GM19324 (cell line): Measurements from ENCODE around the gene FCN2.

ENCODE experiments used
- ATAC-seq: cut with Tn5 transposase; IDR thresholded peaks from one replicate; pipeline ENCODE4 v1.9.1; 2021; ENCODE audit warnings: mild to moderate bottlenecking, moderate library complexity; ENCODE audit not compliant: unreplicated experiment, low FRiP score

Gene FCN2

DNA sequence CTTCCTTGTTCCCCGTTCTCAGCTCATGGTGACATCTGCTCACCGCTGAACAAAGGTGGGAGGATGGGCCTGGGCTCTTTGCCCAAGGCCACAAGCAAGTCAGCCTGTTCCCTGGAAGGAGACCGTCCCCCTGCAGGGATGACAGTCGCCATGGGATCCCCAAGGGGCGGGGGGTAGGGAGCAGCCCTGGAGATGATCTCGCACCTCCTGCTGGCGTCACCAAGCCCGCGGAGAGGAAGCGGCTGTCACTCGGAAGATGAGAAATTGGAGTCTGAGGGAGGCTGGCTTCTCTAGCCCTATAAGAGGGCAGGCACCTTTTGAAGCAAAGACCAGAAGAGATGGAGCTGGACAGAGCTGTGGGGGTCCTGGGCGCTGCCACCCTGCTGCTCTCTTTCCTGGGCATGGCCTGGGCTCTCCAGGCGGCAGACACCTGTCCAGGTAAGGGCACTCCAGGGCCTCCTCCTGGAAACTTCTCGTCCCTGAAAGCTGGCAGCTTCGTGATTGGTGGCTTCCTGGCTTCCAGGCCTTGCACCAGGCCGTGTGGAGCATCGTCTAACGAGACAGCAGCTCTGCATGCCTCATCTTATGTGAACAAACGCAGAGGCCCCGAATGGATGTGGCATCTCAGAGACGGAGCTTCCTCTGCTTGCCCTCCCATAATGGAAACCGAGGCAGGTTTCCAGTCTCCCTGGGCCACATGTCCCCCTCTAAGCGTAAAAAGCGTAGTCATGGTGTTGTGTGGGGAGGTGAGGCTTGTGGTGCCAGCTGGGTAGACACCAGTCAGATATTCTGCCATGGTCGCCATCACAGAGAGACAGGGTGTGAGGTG lies at the start of gene FCN2:
FCN2 (plus strand) TSS at position 327 of the 829 bp plus-strand sequence; CDS start at position 339, 12 bp downstream.
- ATAC-seq = no peak

DNA sequence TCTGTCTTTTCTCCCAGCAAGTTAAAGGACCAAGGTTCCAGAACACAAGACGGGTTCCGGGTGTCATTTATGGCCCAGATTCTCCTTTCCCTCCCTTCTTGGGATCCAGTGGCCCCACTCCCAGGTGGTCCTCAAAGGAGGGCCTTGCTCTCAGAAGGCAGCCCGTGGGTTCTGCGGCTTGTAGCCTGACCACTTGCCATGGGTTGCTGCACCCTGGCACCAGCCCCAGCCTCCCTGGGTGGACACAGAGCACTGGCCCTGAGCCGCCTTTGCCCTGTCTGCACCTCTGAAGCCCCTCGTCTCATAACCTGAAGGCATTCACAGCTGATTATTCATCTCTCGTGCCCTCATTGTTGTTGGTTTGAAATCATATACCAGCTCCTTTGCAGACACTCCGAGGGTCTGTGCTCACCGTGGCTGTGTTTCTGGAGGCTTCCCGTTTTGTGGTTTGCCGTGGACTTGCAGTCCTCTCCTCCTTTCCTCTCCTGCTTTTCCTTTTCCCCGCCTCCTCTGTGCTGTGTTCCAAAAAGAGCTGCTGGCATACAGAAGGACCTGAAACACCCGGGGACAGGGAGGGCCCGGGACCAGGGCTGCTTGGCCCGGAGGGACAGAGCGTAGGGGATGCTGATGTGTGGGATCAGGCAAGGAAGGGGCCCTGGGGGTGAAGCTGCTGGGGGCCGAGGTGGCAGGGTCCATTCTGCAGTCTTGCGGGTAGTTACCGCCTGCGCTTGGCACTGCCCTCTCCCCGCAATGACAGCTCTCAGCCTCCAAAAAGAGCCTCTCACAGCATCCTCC lies 49.5 kb upstream of the FCN2 start:
- no peak for ATAC-seq

DNA sequence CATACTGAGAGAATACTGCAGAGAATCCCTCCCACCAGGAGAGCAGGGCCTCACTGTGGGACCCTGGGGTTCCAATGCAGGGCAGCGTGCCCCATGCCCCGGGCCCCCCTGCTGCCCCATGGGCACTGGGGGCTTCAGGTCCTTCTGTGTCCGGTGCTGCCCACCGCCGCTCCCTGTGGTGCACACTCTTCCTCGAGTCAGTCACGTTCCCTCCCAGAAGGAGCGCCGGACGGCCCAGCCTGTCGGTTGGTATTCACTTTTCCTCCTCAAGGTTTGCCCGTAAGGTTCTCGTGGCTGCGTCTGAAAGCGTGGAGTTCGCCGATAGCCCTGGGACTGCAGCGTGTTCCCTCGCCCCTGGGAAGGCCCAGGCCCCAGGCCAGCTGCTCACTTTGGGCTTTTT lies 48.1 kb upstream of the FCN2 start:
- ATAC-seq = no peak

DNA sequence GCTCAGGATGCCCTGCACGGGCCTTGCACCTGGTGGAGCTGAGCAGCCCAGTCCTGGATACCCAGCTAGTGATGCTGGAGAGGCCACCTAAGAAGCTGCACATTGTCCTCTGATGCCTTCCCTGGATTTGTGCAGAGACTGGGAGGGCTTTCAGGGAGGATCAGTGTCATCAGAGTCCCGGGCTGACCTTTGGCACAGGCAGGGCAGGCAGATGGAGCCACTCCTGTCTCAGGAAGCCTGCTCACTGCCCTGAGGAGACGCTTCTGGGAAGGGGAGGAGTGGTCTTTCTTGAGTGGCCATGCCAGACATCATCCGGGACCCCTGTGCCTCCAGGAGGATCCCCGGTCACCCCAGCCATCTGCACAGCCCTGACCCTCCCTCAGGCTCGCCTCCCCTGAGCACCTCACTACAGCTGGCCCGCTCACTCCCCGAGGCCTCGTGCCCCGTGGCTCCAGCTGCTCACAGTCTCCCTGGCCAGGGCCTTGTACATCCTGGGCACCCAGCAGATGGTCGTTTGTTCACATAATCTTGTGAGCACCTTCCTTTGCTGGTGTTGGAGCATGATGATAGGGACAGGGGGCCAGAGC lies 47.2 kb upstream of the FCN2 start:
- no peak for ATAC-seq

DNA sequence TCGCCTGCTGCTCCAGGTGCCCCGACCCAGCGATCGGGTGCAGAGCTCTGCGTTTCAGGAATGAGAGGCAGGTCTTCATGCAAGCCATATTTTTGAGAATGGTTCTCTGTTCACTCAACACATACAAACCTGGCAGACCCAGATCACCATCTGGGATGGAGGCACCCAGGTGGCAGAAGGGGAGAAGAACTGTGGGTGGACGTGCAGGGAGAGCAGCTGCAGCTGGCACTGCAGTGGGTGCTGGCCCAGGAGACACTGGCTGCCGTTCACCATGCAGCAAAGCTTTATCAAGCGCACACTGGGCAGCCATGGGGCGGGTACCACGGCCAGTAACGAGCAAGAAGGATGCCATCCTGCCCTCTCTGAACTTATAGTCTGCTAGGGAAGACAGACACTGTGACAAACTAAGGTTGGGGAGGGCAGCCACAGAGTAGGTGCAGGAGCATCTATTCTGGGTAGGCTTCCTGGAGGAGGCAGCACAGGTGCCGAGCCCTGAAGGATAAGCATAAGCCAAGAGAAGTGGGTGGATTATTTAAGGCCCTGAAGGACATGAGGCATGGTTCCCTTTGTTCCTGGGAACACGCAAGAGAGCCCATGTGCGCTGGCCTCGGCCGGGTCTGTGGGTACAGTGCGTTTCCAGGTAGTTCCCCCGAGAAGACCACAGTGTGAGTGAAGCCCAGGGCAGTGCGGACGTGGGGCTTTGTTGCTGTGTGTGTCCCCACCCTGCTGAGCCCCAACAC lies 46.2 kb upstream of the FCN2 start:
- no peak for ATAC-seq

DNA sequence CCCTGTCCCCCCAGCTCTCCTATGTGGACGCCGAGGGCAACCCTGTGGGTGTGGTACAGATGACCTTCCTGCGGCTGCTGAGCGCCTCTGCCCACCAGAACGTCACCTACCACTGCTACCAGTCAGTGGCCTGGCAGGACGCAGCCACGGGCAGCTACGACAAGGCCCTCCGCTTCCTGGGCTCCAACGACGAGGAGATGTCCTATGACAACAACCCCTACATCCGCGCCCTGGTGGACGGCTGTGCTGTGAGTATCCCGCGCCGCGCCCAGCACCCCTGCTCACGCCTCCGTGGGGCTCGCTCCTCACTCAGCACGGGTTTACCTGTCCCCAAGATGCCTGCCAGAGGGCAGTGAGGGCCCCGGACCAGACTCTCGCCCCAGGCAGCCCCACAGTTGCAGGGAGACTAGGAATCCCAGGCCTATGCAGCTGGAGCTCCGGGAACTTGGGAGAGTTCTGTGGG lies 45.6 kb upstream of the FCN2 start:
- ATAC-seq = no peak

DNA sequence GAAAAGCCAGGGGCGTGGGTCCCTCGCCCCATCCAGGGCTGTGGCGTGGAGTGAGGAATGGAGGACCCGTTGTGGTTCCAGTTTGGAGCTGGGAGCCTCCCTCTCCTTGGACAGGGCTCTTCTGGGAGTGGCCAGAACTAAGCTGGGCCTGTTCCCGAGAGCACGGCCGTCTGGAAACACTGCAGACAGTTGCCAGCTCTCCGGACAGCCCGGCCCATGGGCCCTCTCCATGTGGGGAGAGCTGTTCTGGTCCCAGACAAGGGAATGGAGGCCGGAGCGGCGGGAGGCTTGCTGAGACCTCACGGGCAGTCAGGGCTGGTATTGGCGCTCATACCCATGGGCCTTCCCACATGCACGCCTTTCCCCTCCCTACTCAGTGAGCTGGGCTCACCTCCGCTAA lies 45.2 kb upstream of the FCN2 start:
- ATAC-seq = no peak

DNA sequence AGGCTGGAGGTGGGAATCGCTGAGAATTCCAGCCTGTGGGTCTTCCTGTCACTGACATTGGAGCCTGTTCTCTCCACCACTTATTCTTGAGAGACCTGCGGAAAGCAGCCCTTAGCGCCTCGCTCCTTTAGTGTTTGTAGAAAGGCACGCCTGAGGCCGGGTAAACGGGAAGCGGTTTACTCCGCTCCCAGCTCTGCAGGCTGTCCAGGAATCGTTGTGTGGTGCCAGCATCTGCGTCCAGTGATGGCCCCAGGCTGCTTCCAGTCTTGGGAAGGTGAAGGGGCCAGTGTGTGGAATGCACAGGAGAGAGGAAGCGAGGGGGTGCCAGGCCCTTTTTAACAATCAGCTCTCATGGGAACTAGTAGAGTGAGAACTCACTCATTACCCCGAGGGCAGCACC lies 44.6 kb upstream of the FCN2 start:
- ATAC-seq = no peak

DNA sequence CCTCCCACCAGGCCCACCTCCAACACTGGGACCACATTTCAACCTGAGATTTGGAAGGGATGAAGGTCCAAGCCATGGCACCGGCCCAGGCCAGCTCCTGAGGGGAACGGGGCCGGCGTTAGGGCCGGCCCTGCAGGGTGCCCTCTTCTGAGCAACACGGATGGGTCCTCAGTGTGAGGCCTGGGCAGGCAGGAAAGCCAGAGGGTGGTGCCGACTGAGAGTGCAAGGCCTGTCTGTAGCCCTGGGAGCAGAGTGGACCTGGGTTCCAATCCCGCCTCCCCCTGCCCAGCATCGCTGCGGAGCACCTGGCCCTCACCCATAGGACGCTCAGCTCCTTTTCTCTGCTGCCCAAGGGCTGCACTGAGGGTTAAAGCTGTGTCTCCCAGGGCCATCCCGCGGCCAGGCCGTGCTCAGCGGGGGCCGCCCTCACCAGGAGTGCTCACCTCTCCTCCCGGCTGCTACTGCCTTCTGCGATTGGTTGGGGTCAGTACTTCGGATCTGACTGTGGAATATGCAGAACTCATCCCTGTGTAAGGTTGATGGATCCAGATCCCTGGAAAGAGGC lies 44.1 kb upstream of the FCN2 start:
- no peak for ATAC-seq

DNA sequence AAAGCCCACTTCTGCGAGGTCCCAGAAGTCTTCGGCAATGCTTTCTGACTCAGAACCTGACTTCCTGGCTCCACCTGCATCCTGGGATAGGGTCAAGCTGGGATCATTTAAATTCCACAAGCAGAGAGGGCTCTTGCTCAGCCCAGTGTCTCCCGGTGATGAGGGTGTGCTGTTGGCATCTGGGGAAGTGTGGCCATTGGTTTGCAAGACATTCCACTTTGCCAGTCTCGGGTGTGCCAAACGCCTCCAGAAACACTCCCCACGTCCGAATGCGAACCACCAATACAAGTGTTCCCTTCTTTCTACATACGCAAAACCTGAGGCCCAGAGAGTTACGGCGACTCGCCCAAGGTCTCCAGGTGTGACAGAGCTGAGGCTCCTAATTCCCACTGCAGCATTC lies 43.1 kb upstream of the FCN2 start:
- no peak for ATAC-seq

DNA sequence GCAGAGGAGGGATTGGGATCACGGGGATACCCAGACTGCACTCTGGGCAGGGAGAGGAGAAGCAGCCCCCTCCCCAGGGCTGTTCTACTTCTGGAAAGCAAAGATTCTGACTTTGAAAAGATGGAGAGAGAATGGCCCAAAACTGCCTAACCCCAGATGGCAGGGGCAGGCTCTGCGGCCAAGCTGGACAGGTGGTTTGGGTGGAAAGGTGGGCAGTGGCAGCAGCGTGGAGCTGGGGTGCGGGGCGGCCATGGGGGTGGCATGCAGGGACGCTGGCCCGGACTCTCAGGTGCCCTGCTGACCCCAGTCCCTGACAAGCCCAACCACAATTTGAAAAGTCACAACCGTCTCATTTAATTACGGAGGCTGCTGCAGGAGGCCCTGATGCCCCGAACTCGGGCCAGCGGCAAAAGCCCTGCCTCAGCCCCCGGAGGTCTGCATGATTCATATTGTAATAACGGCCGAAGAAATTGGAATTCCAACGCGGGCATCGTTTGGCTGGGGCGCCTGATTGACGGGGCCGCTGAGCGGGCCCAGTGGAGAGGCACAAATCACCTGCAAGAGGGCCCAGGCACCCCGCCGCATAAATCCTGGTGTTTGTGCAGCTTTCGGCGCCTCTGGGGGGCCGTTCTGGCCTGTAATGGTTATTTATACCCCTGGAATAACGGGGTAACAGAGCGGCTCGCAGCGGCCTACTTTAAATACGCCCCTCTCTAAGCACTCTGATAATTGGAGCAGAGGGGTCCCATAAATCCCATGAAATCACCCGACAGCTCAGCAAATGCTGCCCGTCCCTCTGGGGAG lies 41.8 kb upstream of the FCN2 start:
- no peak for ATAC-seq

DNA sequence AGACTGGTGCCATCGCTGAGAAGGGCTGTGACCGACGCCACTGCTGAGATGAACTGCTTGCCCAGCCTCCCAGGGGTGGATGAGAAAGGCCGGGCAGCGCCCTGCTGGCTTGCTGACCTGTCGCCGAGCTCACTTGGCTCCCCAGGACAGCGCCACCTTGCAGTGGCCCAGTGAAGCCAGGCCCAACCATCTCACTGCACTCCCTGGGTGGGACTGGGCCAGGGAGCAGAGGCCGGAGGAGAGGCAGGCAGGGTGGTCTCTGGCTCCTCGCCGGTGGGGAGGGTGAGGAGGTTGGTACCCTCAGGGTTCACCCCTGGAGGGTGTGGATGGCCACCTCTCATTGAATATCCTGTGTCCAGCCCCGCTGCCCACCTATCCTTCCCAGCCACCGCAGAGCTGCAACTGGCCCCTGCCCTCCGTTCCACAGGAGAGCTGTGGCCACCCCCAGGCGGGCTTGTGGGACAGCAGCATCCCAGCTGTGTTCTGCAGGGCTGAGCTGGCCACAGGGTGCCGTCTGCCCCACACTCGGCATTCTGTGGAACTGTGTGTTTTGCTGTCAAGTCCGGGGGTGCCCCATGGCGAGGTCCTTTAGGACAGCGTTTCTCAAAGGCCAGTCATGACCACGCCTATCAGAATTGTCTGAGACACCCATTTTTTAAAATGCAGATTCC lies 41.0 kb upstream of the FCN2 start:
- no peak for ATAC-seq

DNA sequence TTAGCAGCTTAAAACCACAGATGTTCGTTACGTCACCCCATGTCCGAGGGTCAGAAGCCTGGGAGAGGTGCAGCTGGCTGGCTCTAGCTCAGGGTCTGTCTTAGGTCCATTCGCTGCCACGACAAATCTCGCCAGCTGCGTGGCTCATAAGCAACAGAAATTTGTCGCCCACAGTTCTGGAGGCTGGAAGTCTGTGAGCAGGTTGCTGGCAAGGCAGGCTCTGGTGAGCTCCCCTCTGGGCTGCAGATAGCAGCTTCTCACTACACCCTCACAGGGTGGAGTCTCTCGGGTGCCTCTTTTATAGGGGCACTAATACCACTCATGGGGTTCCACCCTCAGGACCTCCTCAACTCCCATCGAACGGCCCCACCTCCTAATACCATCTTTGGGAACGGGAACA lies 40.1 kb upstream of the FCN2 start:
- no peak for ATAC-seq

DNA sequence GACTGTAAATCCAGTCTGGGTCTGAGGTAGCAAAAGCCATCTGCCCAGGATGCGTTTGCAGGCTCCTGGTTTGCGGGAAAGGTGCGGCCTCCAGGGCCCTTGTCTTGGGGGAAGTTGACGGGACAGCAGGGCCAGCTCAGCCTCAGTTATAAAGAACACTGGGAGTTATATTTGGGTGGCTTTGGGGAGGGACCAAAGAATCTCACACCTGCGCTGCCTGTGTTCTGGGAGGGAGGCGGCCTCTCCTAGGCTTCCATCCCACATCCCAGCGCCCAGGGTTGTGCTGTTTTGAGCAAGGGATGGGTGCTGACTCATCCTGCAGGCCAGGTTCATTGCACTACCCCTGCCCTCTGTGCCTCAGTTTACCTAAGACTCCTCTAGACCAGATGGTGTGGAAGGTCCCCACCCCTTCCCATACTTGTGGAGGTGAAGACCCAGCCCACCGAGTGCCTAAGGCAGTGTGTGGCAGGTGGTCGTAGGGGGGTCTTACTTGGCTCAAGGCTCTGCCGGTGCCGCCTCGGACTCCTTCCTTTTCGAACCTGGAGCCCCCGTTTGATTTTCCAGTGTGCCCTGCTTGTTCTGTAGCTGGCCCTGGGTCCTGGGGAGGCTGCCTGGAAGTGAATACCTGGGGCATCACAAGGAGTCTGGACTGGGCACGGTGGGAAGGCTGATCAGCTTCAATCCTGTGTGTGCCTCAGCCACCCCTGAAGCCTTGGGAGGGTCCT lies 39.3 kb upstream of the FCN2 start:
- ATAC-seq = no peak

DNA sequence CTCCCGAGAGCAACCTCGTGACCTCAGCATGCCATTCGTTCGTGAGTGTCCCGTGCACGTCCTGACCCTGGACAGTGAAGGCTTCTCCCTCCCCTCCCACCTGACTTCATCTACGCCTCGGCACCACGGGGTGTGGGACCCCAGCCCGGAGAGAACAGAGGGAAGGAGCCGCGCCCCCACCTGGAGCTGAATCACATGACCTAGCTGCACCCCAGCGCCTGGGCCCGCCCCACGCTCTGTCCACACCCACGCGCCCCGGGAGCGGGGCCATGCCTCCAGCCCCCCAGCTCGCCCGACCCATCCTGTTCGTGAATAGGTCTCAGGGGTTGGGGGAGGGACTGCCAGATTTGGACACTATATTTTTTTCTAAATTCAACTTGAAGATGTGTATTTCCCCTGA lies 38.3 kb upstream of the FCN2 start:
- no peak for ATAC-seq

DNA sequence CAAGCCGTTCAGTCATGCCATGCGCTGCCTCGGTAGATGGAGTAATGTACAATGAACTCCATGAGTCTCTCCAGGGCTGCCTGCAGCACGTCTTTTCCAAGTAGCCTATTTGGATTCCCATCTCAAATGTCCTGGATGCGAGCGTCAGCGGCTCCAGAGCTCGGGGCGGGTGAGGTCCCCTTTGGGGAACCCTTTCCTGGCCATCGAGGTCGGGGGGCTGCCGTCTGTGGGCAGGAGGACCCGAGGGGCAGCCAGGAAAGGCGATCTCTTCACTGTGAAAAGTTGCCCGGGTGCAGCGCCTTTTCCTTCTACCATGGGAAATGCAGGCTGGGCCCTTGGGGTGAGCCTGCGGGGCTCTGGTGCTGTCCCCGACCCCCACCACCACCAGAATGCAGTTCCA lies 36.9 kb upstream of the FCN2 start:
- no peak for ATAC-seq

DNA sequence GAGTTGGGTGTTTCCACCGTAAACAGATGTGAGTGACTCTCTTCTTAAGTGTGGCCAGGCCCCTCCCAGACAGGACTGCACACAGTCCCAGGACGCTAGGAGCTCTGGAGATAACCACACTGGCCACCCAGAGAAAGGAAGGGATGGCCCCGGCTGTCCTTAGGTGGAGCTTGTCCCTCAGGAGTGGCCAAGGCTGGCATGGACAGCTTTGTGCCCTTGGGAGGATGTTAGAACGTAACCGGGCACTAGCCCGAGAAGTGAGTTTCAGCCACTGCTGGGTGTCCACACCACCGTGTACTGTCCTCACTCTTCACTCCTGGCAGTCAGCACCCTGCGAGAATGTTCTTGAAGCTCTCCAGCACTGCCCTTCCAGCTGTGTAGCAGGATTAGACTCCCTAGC lies 35.8 kb upstream of the FCN2 start:
- ATAC-seq = no peak

DNA sequence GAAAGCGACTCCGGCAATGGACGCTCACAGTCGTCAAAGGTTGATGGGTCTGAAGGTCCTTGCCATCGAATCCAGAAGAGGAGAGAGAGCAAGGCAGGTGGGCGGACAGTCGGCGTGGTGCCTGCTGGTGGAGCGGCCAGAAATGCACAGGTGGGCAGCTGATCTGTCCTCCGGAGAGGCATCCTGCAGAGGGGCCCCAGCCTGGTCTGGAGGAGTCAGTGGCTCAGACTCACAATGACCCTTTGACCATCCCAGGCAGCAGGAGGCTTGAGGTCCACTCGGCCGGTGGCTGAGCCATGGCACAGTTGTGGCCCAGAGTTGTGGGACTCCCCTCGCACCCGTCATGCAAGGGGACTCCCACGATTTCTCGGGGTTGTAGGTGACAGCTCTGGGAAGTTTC lies 34.4 kb upstream of the FCN2 start:
- no peak for ATAC-seq
